HCT116 (cell line): ENCODE data around the gene KRT81. TPM values are rescaled to one million over a fixed set of nuclear protein-coding genes. Genes with fewer than 3 reads are reported as not detected.

Experiments
- ATAC-seq: fragments of 200-7000 bp; cut with Tn5 transposase; 2 replicates; pipeline ENCODE4 v1.9.1; 2020; ENCODE audit warnings: mild to moderate bottlenecking, moderate library complexity
- BruUV-seq: library from RNA; stranded (reverse); fragments of 400-500 nt; replicated peaks from 2 replicates; lab custom pipeline; 2021; lab: Mats Ljungman, UMichigan
- CTCF ChIA-PET: fragments of 300-600 bp; sonication (Branson Sonifier 250); formaldehyde crosslinking; loops from one replicate; lab custom pipeline; 2021; ENCODE audit warnings: antibody characterized with exemption; lab: Charles Lee
- POLR2A ChIA-PET: fragments of 300-600, 350-600 bp; sonication (Branson Sonifier 250); formaldehyde crosslinking; loops from one replicate; lab custom pipeline; 2021; ENCODE audit warnings: antibody characterized with exemption; lab: Charles Lee
- RAD21 ChIA-PET, 2 experiments: fragments of 300-600 bp; sonication (Branson Sonifier 250); formaldehyde crosslinking; loops; one replicate each; lab custom pipeline; 2023; ENCODE audit warnings: low total read pairs in 2 of 2; ENCODE audit not compliant: uncharacterized antibody in 2 of 2, unreplicated experiment in 2 of 2, low non-redundant PET in 1 of 2; lab: Charles Lee
- DNase-seq: peaks from one replicate; pipeline ENCODE4 v3.0.0-alpha.2; 2010; ENCODE audit warnings: low read depth, low spot score
- H2AFZ ChIP-seq: fragments of 200-600 bp; shearing (Covaris generic), sonication (generic); 2 replicates; pipeline ENCODE4 v1.6.1; 2017; ENCODE audit warnings: low read depth, mixed run types, mixed read lengths, antibody characterized with exemption, low read length; ENCODE audit not compliant: poor library complexity, severe bottlenecking
- H3K27ac ChIP-seq: 2 replicates; pipeline ENCODE4 v1.5.1; 2012; ENCODE audit warnings: low read depth, low read length
- H3K27me3 ChIP-seq: fragments of 200-600 bp; sonication (generic); 2 replicates; pipeline ENCODE4 v1.6.1; 2016; ENCODE audit warnings: mixed run types, low read length, mixed read lengths; ENCODE audit not compliant: insufficient read depth
- H3K36me3 ChIP-seq, 2 experiments: fragments of 200-500 bp in 1 of 2; fragments of 200-600 bp in 1 of 2; sonication (Bioruptor generic) in 1 of 2; sonication (generic) in 1 of 2; 2 replicates each; pipeline versions ENCODE4 v1.5.1 to v1.6.1; 2014 to 2016; ENCODE audit warnings: low read length in 2 of 2, inconsistent platforms in 1 of 2, mixed read lengths in 1 of 2, mixed run types in 1 of 2; ENCODE audit not compliant: insufficient read depth in 2 of 2, control insufficient read depth in 1 of 2
- H3K4me1 ChIP-seq, 2 experiments: fragments of 200-600 bp in 1 of 2; sonication (generic) in 1 of 2; 2 replicates each; pipeline versions ENCODE4 v1.5.1 to v1.6.1; 2012 to 2017; ENCODE audit warnings: low read length in 2 of 2, inconsistent platforms in 1 of 2, mild to moderate bottlenecking in 1 of 2, mixed read lengths in 1 of 2, mixed run types in 1 of 2, moderate library complexity in 1 of 2; ENCODE audit not compliant: insufficient read depth in 2 of 2, control insufficient read depth in 1 of 2
- H3K4me2 ChIP-seq: fragments of 200-600 bp; sonication (generic); 2 replicates; pipeline ENCODE4 v1.6.1; 2017; ENCODE audit warnings: mixed run types, low read length, mixed read lengths
- H3K4me3 ChIP-seq, 2 experiments: fragments of 200-600 bp in 1 of 2; sonication (generic) in 1 of 2; replicated peaks in 1 of 2; 2 replicates each; pipeline ENCODE4 v1.5.1; 2011 to 2016; ENCODE audit warnings: low read length in 2 of 2, control low read depth in 1 of 2, low read depth in 1 of 2, mild to moderate bottlenecking in 1 of 2, mixed read lengths in 1 of 2, mixed run types in 1 of 2
- H3K79me2 ChIP-seq: fragments of 200-600 bp; sonication (generic); 2 replicates; pipeline ENCODE4 v1.6.1; 2017; ENCODE audit warnings: mild to moderate bottlenecking, mixed run types, low read length, moderate library complexity, mixed read lengths; ENCODE audit not compliant: insufficient read depth
- H3K9ac ChIP-seq: fragments of 200-600 bp; sonication (generic); 2 replicates; pipeline ENCODE4 v1.6.1; 2016; ENCODE audit warnings: low read length, mixed read lengths
- H3K9me2 ChIP-seq: fragments of 200-600 bp; sonication (generic), shearing (Covaris generic); 2 replicates; pipeline ENCODE4 v1.6.1; 2017; ENCODE audit warnings: mixed run types, mild to moderate bottlenecking, moderate library complexity; ENCODE audit not compliant: insufficient read depth
- H3K9me3 ChIP-seq, 2 experiments: fragments of 200-500 bp in 1 of 2; fragments of 200-600 bp in 1 of 2; sonication (Bioruptor generic) in 1 of 2; sonication (generic) in 1 of 2; 2 replicates each; pipeline ENCODE4 v1.6.1; 2014 to 2017; ENCODE audit warnings: low read length in 2 of 2, mixed read lengths in 2 of 2, inconsistent platforms in 1 of 2, low read depth in 1 of 2, mild to moderate bottlenecking in 1 of 2, mixed run types in 1 of 2, moderate library complexity in 1 of 2; ENCODE audit not compliant: control insufficient read depth in 1 of 2, insufficient read depth in 1 of 2
- H4K20me1 ChIP-seq: fragments of 200-600 bp; sonication (generic), shearing (Covaris generic); 2 replicates; pipeline ENCODE4 v1.6.1; 2017; ENCODE audit warnings: mixed run types, mild to moderate bottlenecking, moderate library complexity; ENCODE audit not compliant: insufficient read depth
- EZH2phosphoT487 ChIP-seq: fragments of 200-600 bp; IDR thresholded peaks from 2 replicates; pipeline ENCODE4 v1.6.1; 2018; ENCODE audit warnings: antibody characterized with exemption, borderline replicate concordance
- RAD21 ChIP-seq: IDR thresholded peaks from 2 replicates; pipeline ENCODE4 v1.6.1; 2012; ENCODE audit warnings: low read depth, mild to moderate bottlenecking
- SIN3A ChIP-seq: IDR thresholded peaks from 2 replicates; pipeline ENCODE4 v1.6.1; 2012; ENCODE audit warnings: low read depth
- ZFX ChIP-seq: fragments of 450-650 bp; IDR thresholded peaks from 2 replicates; pipeline ENCODE4 v1.6.1; 2017
- ZNF274 ChIP-seq: fragments of 200-500 bp; sonication (Bioruptor generic); IDR thresholded peaks from 2 replicates; pipeline ENCODE4 v1.6.1; 2014; ENCODE audit warnings: mild to moderate bottlenecking, low read depth, low read length, inconsistent platforms
- intact Hi-C: fragments of 100-400 bp; cut with micrococcal nuclease; formaldehyde crosslinking; loops from 2 replicates; pipeline ENCODE4 v1.10.0; 2022
- total RNA-seq: library from RNA; stranded (reverse); gene quantifications from one replicate; pipeline ENCODE4 v1.2.1, GENCODE V29; 2021; ENCODE audit not compliant: unreplicated experiment
- TF ChIP-seq, protein P1 (sequence below): IDR thresholded peaks from 2 replicates; pipeline ENCODE4 v1.6.1; 2012
- TF ChIP-seq, protein P2 (sequence below): IDR thresholded peaks from 2 replicates; pipeline ENCODE4 v1.6.1; 2012; ENCODE audit warnings: low read depth

The KRT81 gene
- total RNA-seq, 1 experiment from 2014 or later, result 0.84 TPM

DNA sequence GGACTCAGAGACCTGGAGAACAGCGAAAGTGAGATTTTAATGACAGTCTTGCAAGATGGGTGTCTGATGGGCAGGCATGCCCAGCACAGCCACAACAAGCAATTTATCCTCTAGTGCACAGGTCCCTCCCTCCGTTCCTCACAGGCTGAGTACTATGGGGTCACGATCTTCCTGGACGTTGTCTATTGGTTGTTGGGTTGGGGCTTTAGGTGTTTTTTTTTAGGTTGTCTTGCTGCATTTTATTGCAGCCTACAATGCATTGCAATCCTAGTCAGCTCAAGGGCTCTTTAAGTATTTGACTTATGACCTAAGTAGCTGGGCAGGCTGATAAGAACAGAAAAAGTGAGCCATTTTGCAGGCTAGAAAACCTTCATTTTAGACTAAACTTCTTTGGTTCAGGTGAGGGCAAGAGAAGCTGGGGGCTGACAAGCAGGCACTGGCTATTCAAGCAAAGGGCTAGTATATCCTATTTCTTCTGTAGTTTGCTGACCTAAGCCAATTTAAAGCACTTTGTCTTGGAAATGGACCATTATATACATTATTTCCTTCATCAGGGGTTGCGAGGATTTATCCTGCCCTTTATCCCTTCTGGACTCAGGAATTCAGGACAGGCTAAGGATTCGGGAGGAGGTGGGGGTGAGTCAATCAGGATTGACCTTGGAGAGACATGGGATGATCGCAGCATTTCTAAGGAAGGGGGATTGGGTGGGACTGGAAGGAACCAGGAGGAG lies 52.3 kb downstream of the KRT81 start:
- DNase-seq (no peak), ATAC-seq (no peak)
- H3K9me3 ChIP-seq, result no peaks in the 10 kb centered on the region
- no peak overlapping the region for H3K4me3 ChIP-seq
- TF ChIP-seq SIN3A, result no peak
- TF ChIP-seq, protein P1, sequence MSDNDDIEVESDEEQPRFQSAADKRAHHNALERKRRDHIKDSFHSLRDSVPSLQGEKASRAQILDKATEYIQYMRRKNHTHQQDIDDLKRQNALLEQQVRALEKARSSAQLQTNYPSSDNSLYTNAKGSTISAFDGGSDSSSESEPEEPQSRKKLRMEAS, result no peak
- TF ChIP-seq EZH2phosphoT487, result no peak
- no peak for TF ChIP-seq ZFX
- TF ChIP-seq RAD21, result no peak
- TF ChIP-seq, protein P2, sequence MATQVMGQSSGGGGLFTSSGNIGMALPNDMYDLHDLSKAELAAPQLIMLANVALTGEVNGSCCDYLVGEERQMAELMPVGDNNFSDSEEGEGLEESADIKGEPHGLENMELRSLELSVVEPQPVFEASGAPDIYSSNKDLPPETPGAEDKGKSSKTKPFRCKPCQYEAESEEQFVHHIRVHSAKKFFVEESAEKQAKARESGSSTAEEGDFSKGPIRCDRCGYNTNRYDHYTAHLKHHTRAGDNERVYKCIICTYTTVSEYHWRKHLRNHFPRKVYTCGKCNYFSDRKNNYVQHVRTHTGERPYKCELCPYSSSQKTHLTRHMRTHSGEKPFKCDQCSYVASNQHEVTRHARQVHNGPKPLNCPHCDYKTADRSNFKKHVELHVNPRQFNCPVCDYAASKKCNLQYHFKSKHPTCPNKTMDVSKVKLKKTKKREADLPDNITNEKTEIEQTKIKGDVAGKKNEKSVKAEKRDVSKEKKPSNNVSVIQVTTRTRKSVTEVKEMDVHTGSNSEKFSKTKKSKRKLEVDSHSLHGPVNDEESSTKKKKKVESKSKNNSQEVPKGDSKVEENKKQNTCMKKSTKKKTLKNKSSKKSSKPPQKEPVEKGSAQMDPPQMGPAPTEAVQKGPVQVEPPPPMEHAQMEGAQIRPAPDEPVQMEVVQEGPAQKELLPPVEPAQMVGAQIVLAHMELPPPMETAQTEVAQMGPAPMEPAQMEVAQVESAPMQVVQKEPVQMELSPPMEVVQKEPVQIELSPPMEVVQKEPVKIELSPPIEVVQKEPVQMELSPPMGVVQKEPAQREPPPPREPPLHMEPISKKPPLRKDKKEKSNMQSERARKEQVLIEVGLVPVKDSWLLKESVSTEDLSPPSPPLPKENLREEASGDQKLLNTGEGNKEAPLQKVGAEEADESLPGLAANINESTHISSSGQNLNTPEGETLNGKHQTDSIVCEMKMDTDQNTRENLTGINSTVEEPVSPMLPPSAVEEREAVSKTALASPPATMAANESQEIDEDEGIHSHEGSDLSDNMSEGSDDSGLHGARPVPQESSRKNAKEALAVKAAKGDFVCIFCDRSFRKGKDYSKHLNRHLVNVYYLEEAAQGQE, result no peak
- TF ChIP-seq ZNF274, result no peak
- POLR2A ChIA-PET, result no interaction called here
- H3K27me3 ChIP-seq, result no peaks in the 10 kb centered on the region
- CTCF ChIA-PET, result interaction anchor here (0.8 kb wide), 1 partner anchor 18 kb away, joined by 4 read pairs; no protein-coding TSS in a partner anchor
- H3K4me2 ChIP-seq, result no peak overlapping the region
- no TSS peak for BruUV-seq
- H3K9me2 ChIP-seq, result no peaks in the 10 kb centered on the region
- no peaks in the 10 kb centered on the region for H4K20me1 ChIP-seq
- H3K9ac ChIP-seq, result no peak overlapping the region
- intact Hi-C loops, result no loop called here
- RAD21 ChIA-PET, result no interaction called here
- no peak overlapping the region for H2AFZ ChIP-seq
- H3K27ac ChIP-seq, result no peak overlapping the region
- no peaks in the 10 kb centered on the region for H3K36me3 ChIP-seq
- no peaks in the 10 kb centered on the region for H3K79me2 ChIP-seq
- peaks cover 26 to 91% of the 10 kb centered on the region in 2 experiments for H3K4me1 ChIP-seq
